Measurements from ENCODE around the gene MPRIP. TPM values are rescaled to one million over a fixed set of nuclear protein-coding genes. Genes with fewer than 3 reads are reported as not detected.

Gene MPRIP
- total RNA-seq, 1 donor from 2014 or later, result 102 TPM

DNA sequence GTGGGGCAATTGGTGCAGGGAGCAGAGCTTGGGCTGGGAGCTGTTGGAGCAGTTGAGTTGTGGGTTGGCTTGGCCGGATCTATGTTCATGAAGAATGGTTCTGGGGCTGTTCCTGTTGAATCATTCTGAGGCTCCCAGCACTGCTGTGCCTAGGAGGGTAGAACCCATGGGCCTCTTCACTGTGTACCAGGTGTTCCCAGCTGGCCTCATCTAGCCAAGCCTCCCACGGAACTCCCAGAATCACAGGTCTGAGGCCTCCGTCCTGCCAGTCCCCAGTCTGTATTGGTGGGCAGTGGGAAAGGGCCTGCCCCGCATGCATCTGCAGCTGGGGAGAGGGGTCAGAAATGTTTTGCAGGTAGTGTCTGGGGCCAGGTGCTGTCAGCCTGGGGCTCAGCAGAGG, 74.1 kb downstream of the MPRIP start:
- H3K4me3 ChIP-seq (ENCODE audit: low read depth, low read length), result no peak overlapping the region
- TF ChIP-seq, protein P1, sequence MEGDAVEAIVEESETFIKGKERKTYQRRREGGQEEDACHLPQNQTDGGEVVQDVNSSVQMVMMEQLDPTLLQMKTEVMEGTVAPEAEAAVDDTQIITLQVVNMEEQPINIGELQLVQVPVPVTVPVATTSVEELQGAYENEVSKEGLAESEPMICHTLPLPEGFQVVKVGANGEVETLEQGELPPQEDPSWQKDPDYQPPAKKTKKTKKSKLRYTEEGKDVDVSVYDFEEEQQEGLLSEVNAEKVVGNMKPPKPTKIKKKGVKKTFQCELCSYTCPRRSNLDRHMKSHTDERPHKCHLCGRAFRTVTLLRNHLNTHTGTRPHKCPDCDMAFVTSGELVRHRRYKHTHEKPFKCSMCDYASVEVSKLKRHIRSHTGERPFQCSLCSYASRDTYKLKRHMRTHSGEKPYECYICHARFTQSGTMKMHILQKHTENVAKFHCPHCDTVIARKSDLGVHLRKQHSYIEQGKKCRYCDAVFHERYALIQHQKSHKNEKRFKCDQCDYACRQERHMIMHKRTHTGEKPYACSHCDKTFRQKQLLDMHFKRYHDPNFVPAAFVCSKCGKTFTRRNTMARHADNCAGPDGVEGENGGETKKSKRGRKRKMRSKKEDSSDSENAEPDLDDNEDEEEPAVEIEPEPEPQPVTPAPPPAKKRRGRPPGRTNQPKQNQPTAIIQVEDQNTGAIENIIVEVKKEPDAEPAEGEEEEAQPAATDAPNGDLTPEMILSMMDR (conservative IDR thresholded peaks at IDR 0.05; ENCODE audit: low read depth, low read length), result no peak
- no peak for DNase-seq (ENCODE audit: low read depth)

DNA sequence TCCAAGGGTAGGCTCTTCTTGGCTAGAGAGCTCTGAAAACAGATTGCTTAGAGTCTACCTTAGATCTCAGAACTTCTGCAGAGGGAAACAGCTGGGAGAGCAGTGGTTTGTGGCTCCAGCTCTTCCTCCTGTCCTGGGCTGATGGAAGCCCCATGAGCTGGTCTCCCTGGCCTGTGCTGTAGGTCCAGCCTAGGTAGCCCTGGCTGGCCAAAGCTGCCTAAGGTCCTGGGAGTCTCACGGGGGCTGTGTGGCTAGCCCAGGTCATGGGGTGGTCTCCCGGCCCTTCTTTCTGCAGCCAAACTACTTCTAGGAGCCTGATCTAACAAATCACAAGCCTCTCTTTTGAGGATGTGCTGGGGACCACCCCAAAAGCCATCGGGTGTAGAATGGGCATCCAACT, 75.7 kb downstream of the MPRIP start:
- H3K4me3 ChIP-seq (ENCODE audit: low read depth, low read length), result no peak overlapping the region
- DNase-seq (ENCODE audit: low read depth), result no peak
- TF ChIP-seq, protein P1 (conservative IDR thresholded peaks at IDR 0.05; ENCODE audit: low read depth, low read length), result no peak

DNA sequence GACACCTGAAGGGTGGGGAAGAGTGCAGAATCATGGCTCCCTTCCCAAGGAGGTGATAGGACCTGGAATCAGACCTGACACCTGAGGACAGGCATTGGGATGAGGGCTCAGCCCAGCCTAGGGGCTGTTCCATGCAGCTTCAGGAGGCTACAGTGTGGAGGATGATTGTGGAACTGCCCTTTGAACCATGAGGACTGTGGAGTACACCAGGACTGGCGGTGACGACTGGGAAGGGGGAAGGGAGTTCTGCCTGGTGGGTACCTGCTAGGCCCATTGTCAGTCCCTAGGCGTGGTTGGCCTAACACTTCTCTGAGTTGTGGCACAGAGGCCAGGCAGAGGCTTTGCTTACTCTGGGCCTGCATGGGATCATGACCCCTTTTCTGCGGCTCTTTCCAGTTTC, 76.1 kb downstream of the MPRIP start:
- H3K4me3 ChIP-seq (ENCODE audit: low read depth, low read length), result no peak overlapping the region
- TF ChIP-seq, protein P1 (conservative IDR thresholded peaks at IDR 0.05; ENCODE audit: low read depth, low read length), result no peak
- DNase-seq (ENCODE audit: low read depth), result no peak

DNA sequence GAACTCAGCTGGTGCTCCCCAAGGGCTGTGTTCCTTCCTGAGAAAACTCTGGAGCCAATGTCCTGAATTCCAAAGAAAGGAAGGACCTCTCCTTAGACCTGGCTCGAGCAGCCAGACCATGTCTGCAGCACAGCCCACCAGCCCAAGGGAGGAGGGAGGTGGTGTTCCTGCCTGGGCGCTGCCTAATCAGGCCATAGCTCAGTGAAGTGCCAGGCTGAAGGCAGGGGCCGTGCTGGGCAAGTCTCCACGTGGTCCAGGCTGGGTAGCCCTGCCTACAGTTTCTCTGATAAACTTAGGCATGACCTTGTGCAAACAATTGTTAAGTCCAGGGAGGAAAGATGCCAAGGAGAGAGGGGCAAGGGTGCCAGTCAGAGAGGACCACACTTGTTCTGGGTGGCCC, 76.8 kb downstream of the MPRIP start:
- H3K4me3 ChIP-seq (ENCODE audit: low read depth, low read length), result no peak overlapping the region
- TF ChIP-seq, protein P1 (conservative IDR thresholded peaks at IDR 0.05; ENCODE audit: low read depth, low read length), result no peak
- no peak for DNase-seq (ENCODE audit: low read depth)

DNA sequence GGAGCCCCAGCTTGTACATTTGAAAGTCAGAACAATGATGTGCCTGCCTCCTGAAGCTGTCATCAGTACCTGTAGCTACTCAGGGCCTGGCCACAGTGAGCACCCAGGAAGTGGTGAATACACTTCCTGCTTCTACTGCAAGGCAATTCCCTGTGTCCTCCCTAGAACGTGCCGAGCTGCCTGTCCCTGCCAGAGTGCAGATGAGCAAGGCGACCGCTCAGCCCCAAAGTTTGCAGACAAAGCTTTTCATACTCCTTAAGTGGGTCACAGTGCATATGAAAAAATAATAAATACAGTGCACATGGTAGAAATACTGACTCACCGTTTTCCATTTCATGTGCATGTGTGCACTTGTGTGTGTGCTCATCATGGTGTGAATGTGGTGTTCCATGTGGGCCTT, 77.3 kb downstream of the MPRIP start:
- H3K4me3 ChIP-seq (ENCODE audit: low read depth, low read length), result no peak overlapping the region
- TF ChIP-seq, protein P1 (conservative IDR thresholded peaks at IDR 0.05; ENCODE audit: low read depth, low read length), result no peak
- DNase-seq (ENCODE audit: low read depth), result no peak

DNA sequence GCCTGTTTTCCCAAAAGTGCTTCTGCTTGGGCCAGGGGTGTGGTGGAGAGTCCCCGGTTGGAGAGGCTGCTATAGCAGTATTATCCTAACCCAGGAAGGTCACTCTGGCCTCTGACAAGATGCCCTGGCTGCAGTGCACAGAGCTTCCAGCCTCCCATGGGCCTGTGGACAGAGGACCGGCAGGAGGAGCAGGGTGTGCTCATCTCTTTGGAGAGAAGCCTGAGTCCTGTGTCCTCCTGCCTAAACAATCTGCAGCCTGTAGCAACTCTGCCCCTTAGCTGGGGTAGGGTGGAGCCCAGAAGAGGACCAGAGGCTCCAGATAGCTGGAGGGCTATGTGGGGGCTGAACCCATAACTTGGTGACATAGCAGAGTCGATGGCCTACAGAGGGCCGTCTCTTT, 78.0 kb downstream of the MPRIP start:
- no peak overlapping the region for H3K4me3 ChIP-seq (ENCODE audit: low read depth, low read length)
- DNase-seq (ENCODE audit: low read depth), result no peak
- TF ChIP-seq, protein P1 (conservative IDR thresholded peaks at IDR 0.05; ENCODE audit: low read depth, low read length), result no peak

DNA sequence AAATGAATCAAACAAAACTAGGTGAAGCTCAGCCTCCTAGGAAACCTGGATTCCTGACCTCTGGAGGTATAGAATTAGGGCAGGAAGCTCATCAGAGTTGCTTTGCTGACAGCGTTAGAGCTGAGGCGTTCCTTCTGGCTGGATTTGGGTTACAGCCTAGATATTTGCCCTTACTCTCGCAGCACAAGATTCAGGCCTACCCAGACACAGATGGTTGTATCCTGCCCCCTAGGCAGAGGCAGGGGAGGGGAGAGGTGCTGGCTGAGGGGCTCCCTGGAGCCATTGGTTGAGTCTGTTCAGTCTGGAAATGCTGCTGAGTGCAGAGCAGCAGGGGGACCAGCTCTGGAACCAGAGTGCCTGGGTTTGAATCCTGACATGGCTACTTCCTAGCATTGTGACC, 78.4 kb downstream of the MPRIP start:
- TF ChIP-seq, protein P1 (conservative IDR thresholded peaks at IDR 0.05; ENCODE audit: low read depth, low read length), result no peak
- no peak overlapping the region for H3K4me3 ChIP-seq (ENCODE audit: low read depth, low read length)
- no peak for DNase-seq (ENCODE audit: low read depth)

Data from epithelial cell of proximal tubule (primary cell).